Neural cell (in vitro differentiated cells): ENCODE results near the gene ANKS1B. TPM values are rescaled to one million over a fixed set of nuclear protein-coding genes. Genes with fewer than 3 reads are reported as not detected.
A peak's percentile ranks its signal among the peaks of the same experiment; 100 is the strongest.

ENCODE experiments used
- H2AFZ ChIP-seq: fragments of 200-600, 300-800 bp; sonication (generic), shearing (Covaris generic); 2 replicates; pipeline ENCODE4 v1.6.0; 2014; ENCODE audit warnings: low read depth, mild to moderate bottlenecking, antibody characterized with exemption, low read length, moderate library complexity
- H3F3A ChIP-seq: fragments of 200-600 bp; shearing (Covaris generic); 2 replicates; pipeline ENCODE4 v1.6.1; 2016; ENCODE audit warnings: mild to moderate bottlenecking, moderate library complexity, mixed read lengths, antibody characterized with exemption, low read length; ENCODE audit not compliant: insufficient read depth, poor library complexity, severe bottlenecking
- H3K27ac ChIP-seq: fragments of 200-600, 300-800 bp; sonication (generic), shearing (Covaris generic); 2 replicates; pipeline ENCODE4 v1.5.1; 2014; ENCODE audit warnings: mild to moderate bottlenecking, low read length, moderate library complexity
- H3K27me3 ChIP-seq: fragments of 300-800, 200-600 bp; sonication (generic), shearing (Covaris generic); 2 replicates; pipeline ENCODE4 v1.6.0; 2014; ENCODE audit warnings: mild to moderate bottlenecking, low read depth, low read length, moderate library complexity; ENCODE audit not compliant: insufficient read depth
- H3K36me3 ChIP-seq: fragments of 300-800, 200-600 bp; sonication (generic), shearing (Covaris generic); 2 replicates; pipeline ENCODE4 v1.5.1; 2014; ENCODE audit warnings: mild to moderate bottlenecking, antibody characterized with exemption, low read length, moderate library complexity; ENCODE audit not compliant: insufficient read depth
- H3K4me2 ChIP-seq: fragments of 300-800, 200-600 bp; sonication (generic), shearing (Covaris generic); 2 replicates; pipeline ENCODE4 v1.6.0; 2014; ENCODE audit warnings: mild to moderate bottlenecking, low read length
- H3K4me3 ChIP-seq: fragments of 300-800, 200-600 bp; sonication (generic), shearing (Covaris generic); 2 replicates; pipeline ENCODE4 v1.5.1; 2014; ENCODE audit warnings: mild to moderate bottlenecking, low read length, moderate library complexity
- H3K79me2 ChIP-seq: fragments of 200-600 bp; shearing (Covaris generic); replicated peaks from 2 replicates; pipeline ENCODE4 v1.6.0; 2014; ENCODE audit warnings: mild to moderate bottlenecking, low read length, moderate library complexity; ENCODE audit not compliant: insufficient read depth
- H3K9ac ChIP-seq: fragments of 300-800, 200-600 bp; sonication (generic), shearing (Covaris generic); 2 replicates; pipeline ENCODE4 v1.6.1; 2016; ENCODE audit warnings: mild to moderate bottlenecking, low read length, mixed read lengths
- H3K9me2 ChIP-seq: fragments of 200-600 bp; shearing (Covaris generic); 2 replicates; pipeline ENCODE4 v1.6.1; 2016; ENCODE audit warnings: mild to moderate bottlenecking, low read length, mixed read lengths; ENCODE audit not compliant: insufficient read depth
- H3K9me3 ChIP-seq: fragments of 200-600, 300-800 bp; sonication (generic), shearing (Covaris generic); 2 replicates; pipeline ENCODE4 v1.6.1; 2016; ENCODE audit warnings: mild to moderate bottlenecking, mixed run types, low read length, moderate library complexity, mixed read lengths
- H4K20me1 ChIP-seq: fragments of 200-600 bp; shearing (Covaris generic); 2 replicates; pipeline ENCODE4 v1.6.1; 2016; ENCODE audit warnings: mild to moderate bottlenecking, mixed run types; ENCODE audit not compliant: insufficient read depth
- EP300 ChIP-seq: fragments of 450-650 bp; conservative IDR thresholded peaks from 2 replicates; pipeline ENCODE4 v1.6.1; 2014; ENCODE audit warnings: antibody characterized with exemption, mild to moderate bottlenecking, moderate library complexity; ENCODE audit not compliant: poor library complexity, severe bottlenecking
- EZH2 ChIP-seq: fragments of 200-600, 300-800 bp; shearing (Covaris generic), sonication (generic); IDR thresholded peaks from 2 replicates; pipeline ENCODE4 v1.6.1; 2014; ENCODE audit warnings: antibody characterized with exemption, low read length, borderline replicate concordance, mild to moderate bottlenecking; ENCODE audit not compliant: insufficient read depth, poor library complexity, severe bottlenecking
- MXI1 ChIP-seq: fragments of 450-650 bp; conservative IDR thresholded peaks from 2 replicates; pipeline ENCODE4 v1.6.1; 2014; ENCODE audit warnings: antibody characterized with exemption, mild to moderate bottlenecking; ENCODE audit not compliant: poor library complexity, severe bottlenecking
- POLR2AphosphoS5 ChIP-seq: IDR thresholded peaks from 2 replicates; pipeline ENCODE4 v1.6.1; 2012
- RAD21 ChIP-seq: fragments of 450-650 bp; conservative IDR thresholded peaks from 2 replicates; pipeline ENCODE4 v1.6.1; 2014; ENCODE audit warnings: antibody characterized with exemption, mild to moderate bottlenecking, moderate library complexity
- SMC3 ChIP-seq: fragments of 450-650 bp; conservative IDR thresholded peaks from 2 replicates; pipeline ENCODE4 v1.6.1; 2014; ENCODE audit warnings: antibody characterized with exemption, mild to moderate bottlenecking, moderate library complexity; ENCODE audit not compliant: poor library complexity
- TAF1 ChIP-seq: IDR thresholded peaks from 2 replicates; pipeline ENCODE4 v1.6.1; 2012; ENCODE audit warnings: low read depth
- polyA plus RNA-seq: library from polyadenylated mRNA; depleted of rRNA; stranded (reverse); fragments of >200 nt; gene quantifications from 2 replicates; pipeline ENCODE4 v1.2.3, GENCODE V29; 2014
- TF ChIP-seq, protein P1 (sequence below): fragments of 450-650 bp; IDR thresholded peaks from 2 replicates; pipeline ENCODE4 v1.5.1; 2014; ENCODE audit warnings: antibody characterized with exemption, mild to moderate bottlenecking, moderate library complexity; ENCODE audit not compliant: poor library complexity, severe bottlenecking

The ANKS1B gene
- polyA plus RNA-seq, 1 donor from 2014 or later, result 65.6 TPM

DNA sequence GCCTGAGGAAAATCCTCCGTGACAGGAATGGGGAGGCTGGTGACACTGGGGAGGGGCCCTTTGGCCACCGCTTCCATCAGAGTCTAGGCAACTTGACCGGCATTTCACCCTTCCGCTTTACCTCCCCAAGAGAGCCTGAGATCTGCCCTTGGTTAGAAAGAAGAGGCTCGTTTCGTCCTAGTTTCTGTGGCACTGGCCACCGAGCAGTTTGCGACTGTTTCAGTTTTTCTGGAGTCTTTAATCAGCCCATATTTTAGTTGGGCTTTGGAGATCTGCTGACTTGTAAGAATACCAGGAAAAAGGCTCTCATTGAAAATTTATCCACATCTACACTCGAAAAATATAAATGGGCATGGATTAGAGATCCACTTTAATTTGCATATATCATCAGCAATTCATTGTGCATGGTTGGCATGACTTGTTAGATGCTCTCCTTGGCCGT, 414 bp upstream of the ANKS1B start:
- Histone ChIP-seq H3F3A (peaks cover 9% of the 10 kb centered on the region), H3K4me3 (peak overlapping the region; percentile 80), H4K20me1 (no peaks in the 10 kb centered on the region), H2AFZ (peak overlapping the region; percentile 57), H3K4me2 (peak overlapping the region; percentile 82), H3K9me3 (no peaks in the 10 kb centered on the region), H3K79me2 (peaks cover 3% of the 10 kb centered on the region), H3K9me2 (no peaks in the 10 kb centered on the region), H3K9ac (peak overlapping the region; percentile 67), H3K36me3 (no peaks in the 10 kb centered on the region), H3K27ac (peak overlapping the region; percentile 54), H3K27me3 (no peaks in the 10 kb centered on the region)
- TF ChIP-seq RAD21 (no peak), EZH2 (no peak), SMC3 (peak; percentile 17), TAF1 (no peak), POLR2AphosphoS5 (no peak), MXI1 (peak; percentile 5), EP300 (no peak)
- TF ChIP-seq, protein P1, sequence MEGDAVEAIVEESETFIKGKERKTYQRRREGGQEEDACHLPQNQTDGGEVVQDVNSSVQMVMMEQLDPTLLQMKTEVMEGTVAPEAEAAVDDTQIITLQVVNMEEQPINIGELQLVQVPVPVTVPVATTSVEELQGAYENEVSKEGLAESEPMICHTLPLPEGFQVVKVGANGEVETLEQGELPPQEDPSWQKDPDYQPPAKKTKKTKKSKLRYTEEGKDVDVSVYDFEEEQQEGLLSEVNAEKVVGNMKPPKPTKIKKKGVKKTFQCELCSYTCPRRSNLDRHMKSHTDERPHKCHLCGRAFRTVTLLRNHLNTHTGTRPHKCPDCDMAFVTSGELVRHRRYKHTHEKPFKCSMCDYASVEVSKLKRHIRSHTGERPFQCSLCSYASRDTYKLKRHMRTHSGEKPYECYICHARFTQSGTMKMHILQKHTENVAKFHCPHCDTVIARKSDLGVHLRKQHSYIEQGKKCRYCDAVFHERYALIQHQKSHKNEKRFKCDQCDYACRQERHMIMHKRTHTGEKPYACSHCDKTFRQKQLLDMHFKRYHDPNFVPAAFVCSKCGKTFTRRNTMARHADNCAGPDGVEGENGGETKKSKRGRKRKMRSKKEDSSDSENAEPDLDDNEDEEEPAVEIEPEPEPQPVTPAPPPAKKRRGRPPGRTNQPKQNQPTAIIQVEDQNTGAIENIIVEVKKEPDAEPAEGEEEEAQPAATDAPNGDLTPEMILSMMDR, result no peak

GRCh38 chr12:99983456-99984258, 1.1 kb downstream of the ANKS1B start:
- Histone ChIP-seq H3K36me3 (no peaks in the 10 kb centered on the region), H3K9me2 (no peaks in the 10 kb centered on the region), H4K20me1 (no peaks in the 10 kb centered on the region), H3K4me2 (peak overlapping the region; percentile 97), H3K4me3 (peak overlapping the region; percentile 83), H3F3A (peaks cover 9% of the 10 kb centered on the region), H3K9ac (peak overlapping the region; percentile 80), H2AFZ (no peak overlapping the region), H3K27me3 (no peaks in the 10 kb centered on the region), H3K27ac (peak overlapping the region; percentile 82), H3K79me2 (peaks cover 11% of the 10 kb centered on the region), H3K9me3 (no peaks in the 10 kb centered on the region)
- TF ChIP-seq RAD21 (no peak), POLR2AphosphoS5 (peak; percentile 6), MXI1 (peak; percentile 7), SMC3 (no peak)

- Histone ChIP-seq H3K4me3 (peak overlapping the region; percentile 83), H3K4me2 (peak overlapping the region; percentile 97), H3F3A (peaks cover 9% of the 10 kb centered on the region), H2AFZ (no peak overlapping the region), H3K9me2 (no peaks in the 10 kb centered on the region), H3K9ac (peak overlapping the region; percentile 18), H3K9me3 (no peaks in the 10 kb centered on the region), H3K79me2 (peaks cover 11% of the 10 kb centered on the region), H3K27me3 (no peaks in the 10 kb centered on the region), H3K27ac (peak overlapping the region; percentile 42), H4K20me1 (no peaks in the 10 kb centered on the region), H3K36me3 (no peaks in the 10 kb centered on the region)
- TF ChIP-seq SMC3 (no peak), EP300 (peak; percentile 82)
Observed at GRCh38 chr12:99981639-99982190, 3.0 kb downstream of the ANKS1B start.
